Measurements from ENCODE around the gene ARHGAP30.

ARHGAP30 gene

DNA sequence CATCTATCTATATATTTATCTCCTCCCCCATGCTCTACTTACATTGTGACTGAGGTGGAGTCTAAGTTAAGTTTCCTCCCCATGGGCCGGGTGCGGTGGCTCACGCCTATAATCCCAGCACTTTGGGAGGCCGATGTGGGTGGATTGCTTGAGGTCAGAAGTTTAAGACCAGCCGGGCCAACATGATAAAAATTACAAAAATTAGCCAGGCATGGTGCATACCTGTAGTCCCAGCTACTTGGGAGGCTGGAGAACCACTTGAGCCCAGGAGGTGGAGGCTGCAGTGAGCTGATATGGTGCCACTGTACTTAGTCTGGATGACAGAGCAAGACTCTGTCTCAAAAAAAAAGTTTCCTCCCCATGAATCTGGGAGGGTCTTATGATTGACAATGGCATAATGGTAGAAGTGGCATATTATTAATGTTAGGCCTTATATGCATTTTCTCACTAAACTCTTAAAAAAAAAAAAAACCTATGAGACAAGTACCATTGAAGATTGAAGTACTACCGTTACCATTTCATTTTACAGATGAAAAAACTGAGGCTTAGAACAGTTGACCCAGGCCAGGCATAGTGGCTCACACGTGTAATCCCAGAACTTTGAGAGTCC, 60.0 kb downstream of the ARHGAP30 start:
- Histone ChIP-seq H3K9me3 (ENCODE audit: control insufficient read depth, insufficient read depth, low read length) (no peaks in the 10 kb centered on the region), H3K36me3 (ENCODE audit: insufficient read depth, low read length) (no peaks in the 10 kb centered on the region), H3K9ac (ENCODE audit: low read depth, low read length) (no peak overlapping the region), H3K4me1 (ENCODE audit: insufficient read depth, low read length) (peaks cover 18% of the 10 kb centered on the region)

- Histone ChIP-seq H3K4me1 (ENCODE audit: insufficient read depth, low read length) (peaks cover 13% of the 10 kb centered on the region), H3K9ac (ENCODE audit: low read depth, low read length) (no peak overlapping the region), H3K36me3 (ENCODE audit: insufficient read depth, low read length) (no peaks in the 10 kb centered on the region), H3K9me3 (ENCODE audit: control insufficient read depth, insufficient read depth, low read length) (no peaks in the 10 kb centered on the region)
These were observed 60.7 kb downstream of the ARHGAP30 start for GRCh38 chr1:161008869-161009510.

- no peaks in the 10 kb centered on the region for H3K4me1 ChIP-seq (ENCODE audit: insufficient read depth, low read length)
- no peaks in the 10 kb centered on the region for H3K36me3 ChIP-seq (ENCODE audit: insufficient read depth, low read length)
- no peak overlapping the region for H3K9ac ChIP-seq (ENCODE audit: low read depth, low read length)
- no peaks in the 10 kb centered on the region for H3K9me3 ChIP-seq (ENCODE audit: control insufficient read depth, insufficient read depth, low read length)
These were observed 62.3 kb downstream of the ARHGAP30 start for GRCh38 chr1:161007369-161007768.

DNA sequence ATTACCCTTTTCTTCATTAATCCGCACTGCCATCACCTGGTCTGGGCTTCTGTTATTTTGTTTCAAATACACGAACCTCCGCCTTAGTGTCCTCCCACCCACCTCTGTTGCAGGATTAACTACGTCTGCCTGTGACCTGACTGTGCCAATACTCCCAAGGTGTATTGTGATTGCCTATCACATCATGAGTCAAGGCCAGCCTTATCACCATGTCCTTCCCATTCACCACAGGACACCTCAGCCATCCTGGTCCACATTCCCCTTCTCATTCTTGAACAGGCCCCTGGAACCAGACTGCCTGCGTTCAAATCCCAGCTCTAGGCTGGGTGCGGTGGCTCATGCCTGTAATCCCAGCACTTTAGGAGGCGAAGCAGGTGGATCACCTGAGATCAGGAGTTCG, 63.1 kb downstream of the ARHGAP30 start:
- Histone ChIP-seq H3K4me1 (ENCODE audit: insufficient read depth, low read length) (no peaks in the 10 kb centered on the region), H3K9me3 (ENCODE audit: control insufficient read depth, insufficient read depth, low read length) (no peaks in the 10 kb centered on the region), H3K36me3 (ENCODE audit: insufficient read depth, low read length) (no peaks in the 10 kb centered on the region; the same call in 1 of the 2 replicates), H3K9ac (ENCODE audit: low read depth, low read length) (no peak overlapping the region)

DNA sequence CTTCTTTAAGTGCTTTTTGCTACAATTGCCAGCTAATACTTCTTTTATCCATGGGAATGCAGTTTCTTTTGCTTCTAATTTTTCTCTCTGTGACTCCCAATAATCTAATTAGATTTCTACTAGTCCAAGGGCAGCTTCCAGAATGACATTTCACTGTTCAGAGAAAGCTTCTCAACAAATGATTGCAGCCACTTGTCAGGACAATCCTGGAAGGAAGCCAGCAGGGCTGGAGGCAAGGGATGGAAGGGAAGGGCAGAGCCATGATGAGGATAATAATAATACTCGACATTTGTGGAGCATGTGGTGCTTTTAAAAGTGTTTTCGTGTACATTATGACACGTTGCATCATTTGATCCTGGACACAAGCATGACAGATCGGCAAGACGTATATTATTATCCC, 68.2 kb downstream of the ARHGAP30 start:
- peaks cover 24% of the 10 kb centered on the region for H3K36me3 ChIP-seq (ENCODE audit: insufficient read depth, low read length)

DNA sequence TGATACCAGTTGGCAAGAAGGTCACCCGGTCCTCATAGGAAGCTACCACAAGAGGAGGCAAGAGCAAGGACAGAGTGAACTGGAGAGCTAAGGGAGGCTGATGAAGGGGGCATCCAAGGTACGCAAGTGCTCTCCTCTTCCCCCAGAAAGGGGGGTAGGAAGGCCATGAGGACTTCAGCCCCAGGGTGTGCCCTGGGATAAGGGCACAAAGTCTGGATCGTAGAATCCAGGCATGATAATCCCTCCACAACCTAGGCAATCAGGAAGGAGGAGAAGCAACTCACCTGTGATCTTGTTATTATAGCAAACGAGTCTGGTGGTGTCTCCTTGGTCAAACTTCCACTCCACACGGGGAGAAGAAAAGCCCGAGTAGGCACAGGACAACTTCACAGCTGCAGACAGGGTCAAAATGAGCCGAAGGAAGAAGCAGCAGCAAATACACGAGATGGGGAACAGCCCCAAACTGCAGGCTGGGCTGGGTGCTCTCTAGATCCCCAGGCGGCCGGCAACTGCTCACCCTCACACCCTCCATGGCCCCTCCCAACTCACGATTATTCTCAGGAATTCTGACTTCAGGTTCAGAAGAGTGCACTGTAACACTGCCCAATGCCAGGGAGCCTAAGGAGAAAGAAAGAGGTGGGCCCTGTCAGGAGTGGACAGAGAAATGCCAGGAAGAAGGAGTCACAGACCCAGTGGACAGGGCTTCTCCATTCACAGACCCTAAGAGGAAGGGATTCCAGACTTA, 68.8 kb downstream of the ARHGAP30 start:
- H3K9me3 ChIP-seq (ENCODE audit: control insufficient read depth, insufficient read depth, low read length): no peaks in the 10 kb centered on the region
- peaks cover 5% of the 10 kb centered on the region; the same call in 1 of the 2 replicates for H3K4me1 ChIP-seq (ENCODE audit: insufficient read depth, low read length)
- peaks cover 24% of the 10 kb centered on the region for H3K36me3 ChIP-seq (ENCODE audit: insufficient read depth, low read length)
- no peak overlapping the region for H3K9ac ChIP-seq (ENCODE audit: low read depth, low read length)

More for the DNA sequence above, 68.2 kb downstream of the ARHGAP30 start:
- no peak overlapping the region for H3K9ac ChIP-seq (ENCODE audit: low read depth, low read length)
- no peaks in the 10 kb centered on the region for H3K9me3 ChIP-seq (ENCODE audit: control insufficient read depth, insufficient read depth, low read length)
- peaks cover 5% of the 10 kb centered on the region; the same call in 1 of the 2 replicates for H3K4me1 ChIP-seq (ENCODE audit: insufficient read depth, low read length)

DNA sequence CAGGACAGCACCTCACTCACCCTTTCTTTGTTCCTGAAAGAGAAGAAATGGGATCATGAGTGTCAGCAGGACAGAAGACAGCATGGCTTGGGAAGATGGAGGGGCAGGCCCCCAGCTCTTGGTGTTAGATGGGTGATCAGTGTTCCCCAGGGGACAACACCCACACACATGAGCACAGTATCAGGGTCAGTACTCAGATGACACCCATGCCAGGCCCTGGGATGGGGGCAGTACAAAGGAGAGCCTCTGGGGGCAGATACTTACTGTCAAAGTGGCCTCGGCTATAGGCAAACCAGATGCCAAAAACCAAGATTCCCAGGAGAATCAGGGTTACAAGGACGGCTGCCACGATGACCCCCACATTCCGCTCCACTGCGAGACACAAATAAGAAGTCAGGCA, 70.3 kb downstream of the ARHGAP30 start:
- no peak overlapping the region for H3K9ac ChIP-seq (ENCODE audit: low read depth, low read length)
- H3K36me3 ChIP-seq (ENCODE audit: insufficient read depth, low read length): peaks cover 24% of the 10 kb centered on the region
- H3K9me3 ChIP-seq (ENCODE audit: control insufficient read depth, insufficient read depth, low read length): no peaks in the 10 kb centered on the region
- H3K4me1 ChIP-seq (ENCODE audit: insufficient read depth, low read length): peaks cover 5% of the 10 kb centered on the region; the same call in 1 of the 2 replicates

GRCh38 chr1:160997323-160998038, 72.2 kb downstream of the ARHGAP30 start:
- Histone ChIP-seq H3K36me3 (ENCODE audit: insufficient read depth, low read length) (peaks cover 24% of the 10 kb centered on the region), H3K9ac (ENCODE audit: low read depth, low read length) (no peak overlapping the region), H3K4me1 (ENCODE audit: insufficient read depth, low read length) (peaks cover 5% of the 10 kb centered on the region; the same call in 1 of the 2 replicates), H3K9me3 (ENCODE audit: control insufficient read depth, insufficient read depth, low read length) (no peaks in the 10 kb centered on the region)
